Left ventricle myocardium inferior (tissue), 1 donor: Measurements from ENCODE around the gene VWA5B2. TPM values are rescaled to one million over a fixed set of nuclear protein-coding genes. Genes with fewer than 3 reads are reported as not detected.

Source experiments
- DNase-seq: peaks from one replicate; pipeline ENCODE4 v3.0.0-alpha.2; 2020
- H3K27ac ChIP-seq: fragments of 200-600 bp; replicated peaks from 2 replicates; pipeline ENCODE4 v1.8.0; 2021
- H3K27me3 ChIP-seq: fragments of 200-600 bp; 2 replicates; pipeline ENCODE4 v1.8.0; 2021; ENCODE audit warnings: low read depth
- H3K36me3 ChIP-seq: fragments of 200-600 bp; 2 replicates; pipeline ENCODE4 v1.8.0; 2021
- H3K4me1 ChIP-seq: fragments of 200-600 bp; 2 replicates; pipeline ENCODE4 v1.8.0; 2021
- H3K4me3 ChIP-seq: fragments of 200-600 bp; 2 replicates; pipeline ENCODE4 v1.8.0; 2021; ENCODE audit warnings: mild to moderate bottlenecking, moderate library complexity
- H3K9me3 ChIP-seq: fragments of 200-600 bp; replicated peaks from 2 replicates; pipeline ENCODE4 v1.8.0; 2021
- intact Hi-C: fragments of 100-400 bp; cut with micrococcal nuclease; formaldehyde crosslinking; loops from one replicate; pipeline ENCODE4 v1.11.0; 2022
- total RNA-seq: library from RNA; stranded (reverse); fragmentation: NEBNext Ultra II Directional; extraction: Animal tissue kit (Norgen Biotek cat#: 25700); gene quantifications from one replicate; pipeline ENCODE4 v1.2.1, GENCODE V29; 2021
- TF ChIP-seq, protein P1 (sequence below): fragments of 200-600 bp; IDR thresholded peaks from 2 replicates; pipeline ENCODE4 v1.8.0; 2021; ENCODE audit warnings: antibody characterized with exemption, mild to moderate bottlenecking, borderline replicate concordance
- donor health status: DM: no; HTN: yes; CAD: no; lungs with severe emphysema.

The VWA5B2 gene
- total RNA-seq, 1 donor from 2014 or later = not detected

DNA sequence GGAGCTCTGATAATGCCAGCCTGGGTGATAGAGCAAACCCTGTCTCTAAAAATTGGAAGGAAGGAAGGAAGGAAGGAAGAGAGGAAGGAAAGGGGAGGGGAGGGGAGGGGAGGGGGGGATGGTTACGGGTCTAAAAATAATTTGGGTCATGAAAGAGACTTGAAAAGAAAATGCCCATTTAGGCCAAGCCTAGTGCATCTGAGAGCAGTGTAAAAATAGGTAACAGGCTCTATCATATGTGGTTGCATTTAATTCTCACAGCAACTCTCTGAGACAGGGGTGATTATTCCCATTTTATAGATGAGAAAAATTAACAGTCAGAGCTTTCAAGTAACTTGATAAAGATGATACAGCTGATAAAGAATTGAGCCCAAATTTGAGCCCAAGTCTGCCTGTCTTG is 42.9 kb downstream of the VWA5B2 start:
- H3K27ac ChIP-seq = no peak overlapping the region
- no peaks in the 10 kb centered on the region for H3K9me3 ChIP-seq
- H3K4me3 ChIP-seq = no peak overlapping the region
- intact Hi-C loops = no loop called here
- H3K4me1 ChIP-seq = no peaks in the 10 kb centered on the region
- no peak for DNase-seq
- H3K36me3 ChIP-seq = no peaks in the 10 kb centered on the region
- TF ChIP-seq, protein P1, sequence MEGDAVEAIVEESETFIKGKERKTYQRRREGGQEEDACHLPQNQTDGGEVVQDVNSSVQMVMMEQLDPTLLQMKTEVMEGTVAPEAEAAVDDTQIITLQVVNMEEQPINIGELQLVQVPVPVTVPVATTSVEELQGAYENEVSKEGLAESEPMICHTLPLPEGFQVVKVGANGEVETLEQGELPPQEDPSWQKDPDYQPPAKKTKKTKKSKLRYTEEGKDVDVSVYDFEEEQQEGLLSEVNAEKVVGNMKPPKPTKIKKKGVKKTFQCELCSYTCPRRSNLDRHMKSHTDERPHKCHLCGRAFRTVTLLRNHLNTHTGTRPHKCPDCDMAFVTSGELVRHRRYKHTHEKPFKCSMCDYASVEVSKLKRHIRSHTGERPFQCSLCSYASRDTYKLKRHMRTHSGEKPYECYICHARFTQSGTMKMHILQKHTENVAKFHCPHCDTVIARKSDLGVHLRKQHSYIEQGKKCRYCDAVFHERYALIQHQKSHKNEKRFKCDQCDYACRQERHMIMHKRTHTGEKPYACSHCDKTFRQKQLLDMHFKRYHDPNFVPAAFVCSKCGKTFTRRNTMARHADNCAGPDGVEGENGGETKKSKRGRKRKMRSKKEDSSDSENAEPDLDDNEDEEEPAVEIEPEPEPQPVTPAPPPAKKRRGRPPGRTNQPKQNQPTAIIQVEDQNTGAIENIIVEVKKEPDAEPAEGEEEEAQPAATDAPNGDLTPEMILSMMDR = no peak
- peaks cover 89% of the 10 kb centered on the region for H3K27me3 ChIP-seq

DNA sequence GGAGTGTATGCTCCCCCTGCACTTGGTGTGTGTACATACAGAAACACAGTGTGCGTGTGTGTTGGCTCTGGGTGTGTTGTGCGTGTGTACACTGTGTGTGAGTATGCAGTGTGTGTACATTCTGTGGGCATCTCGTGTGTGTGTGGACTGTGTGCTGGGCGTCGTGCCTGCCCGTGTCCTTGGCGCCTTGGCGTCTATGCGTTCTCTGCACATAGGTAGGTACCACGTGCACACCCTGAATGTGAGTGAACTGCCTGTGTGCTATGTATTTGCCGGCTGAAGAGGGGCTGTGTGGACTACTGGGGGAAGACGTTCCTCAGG is 46.0 kb downstream of the VWA5B2 start:
- intact Hi-C loops = no loop called here
- Histone ChIP-seq H3K4me1 (no peaks in the 10 kb centered on the region), H3K27ac (no peak overlapping the region), H3K9me3 (no peaks in the 10 kb centered on the region), H3K4me3 (no peak overlapping the region), H3K36me3 (no peaks in the 10 kb centered on the region), H3K27me3 (peaks cover 71% of the 10 kb centered on the region)
- no peak for DNase-seq
- TF ChIP-seq, protein P1 = no peak

DNA sequence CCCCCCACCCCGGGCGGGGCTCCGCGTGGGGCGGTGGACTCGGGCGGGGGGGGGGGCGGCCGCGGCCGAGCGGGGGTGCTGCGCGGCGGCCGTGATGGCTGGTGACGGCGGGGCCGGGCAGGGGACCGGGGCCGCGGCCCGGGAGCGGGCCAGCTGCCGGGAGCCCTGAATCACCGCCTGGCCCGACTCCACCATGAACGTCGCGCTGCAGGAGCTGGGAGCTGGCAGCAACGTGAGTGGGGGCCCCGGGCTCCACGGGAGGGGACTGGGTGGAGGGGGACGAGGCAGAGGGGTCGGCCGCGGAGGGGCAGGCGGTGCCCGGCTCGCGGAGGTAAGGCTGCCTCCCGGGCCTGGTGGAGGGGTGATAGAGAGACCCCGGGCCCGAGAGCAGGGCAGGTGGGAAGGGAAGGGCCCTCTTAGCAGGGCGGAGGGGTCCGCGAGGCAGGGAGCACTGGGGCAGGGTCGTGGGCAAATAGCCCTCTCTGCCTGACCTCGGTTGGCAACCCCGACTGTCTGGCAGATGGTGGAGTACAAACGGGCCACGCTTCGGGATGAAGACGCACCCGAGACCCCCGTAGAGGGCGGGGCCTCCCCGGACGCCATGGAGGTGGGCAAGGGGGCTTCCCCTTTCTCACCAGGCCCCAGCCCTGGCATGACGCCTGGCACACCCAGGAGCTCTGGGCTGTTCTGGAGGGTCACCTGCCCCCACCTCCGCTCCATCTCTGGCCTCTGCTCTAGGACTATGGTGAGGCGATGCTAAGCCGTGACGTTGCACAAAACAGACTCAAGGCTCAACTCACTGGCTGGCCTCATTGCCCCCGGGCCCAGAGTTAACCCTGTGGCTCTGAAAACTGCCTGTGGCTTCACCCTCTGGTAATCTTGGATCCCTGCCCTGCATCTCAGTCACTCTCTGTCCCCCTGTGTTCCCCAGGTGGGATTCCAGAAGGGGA is 46.9 kb downstream of the VWA5B2 start, which contains the start of gene ECE2:
TSS of gene ECE2 (plus strand) at position 62 of the 950 bp plus-strand sequence. CDS start at position 194, 132 bp downstream.
- no peak for DNase-seq
- Histone ChIP-seq H3K9me3 (no peaks in the 10 kb centered on the region), H3K27ac (no peak within 1 kb of the TSS), H3K27me3 (peaks cover 63% of the 10 kb centered on the region), H3K36me3 (no peaks in the 10 kb centered on the region), H3K4me3 (peak within 1 kb of the TSS; percentile 34), H3K4me1 (no peaks in the 10 kb centered on the region)
- intact Hi-C loops = no loop called here
- TF ChIP-seq, protein P1 = no peak

DNA sequence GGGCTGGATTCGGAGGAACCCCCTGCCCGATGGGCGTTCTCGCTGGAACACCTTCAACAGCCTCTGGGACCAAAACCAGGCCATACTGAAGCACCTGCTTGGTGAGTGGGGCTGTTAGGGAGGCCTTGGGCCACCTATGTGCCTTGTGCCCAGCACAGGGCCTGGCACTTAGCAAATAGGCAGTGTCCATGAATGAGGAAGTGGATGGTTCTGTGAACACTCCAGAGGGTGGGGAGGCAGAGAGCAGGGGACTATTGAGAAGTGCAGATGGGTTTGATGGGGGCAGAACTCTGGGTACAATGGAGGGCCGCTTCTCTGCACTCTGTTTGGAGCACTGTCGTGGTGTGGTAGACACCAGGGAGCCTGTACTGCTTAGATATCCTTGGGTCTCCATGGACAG is 48.0 kb downstream of the VWA5B2 start:
- intact Hi-C loops = no loop called here
- TF ChIP-seq, protein P1 = no peak
- no peaks in the 10 kb centered on the region for H3K4me1 ChIP-seq

DNA sequence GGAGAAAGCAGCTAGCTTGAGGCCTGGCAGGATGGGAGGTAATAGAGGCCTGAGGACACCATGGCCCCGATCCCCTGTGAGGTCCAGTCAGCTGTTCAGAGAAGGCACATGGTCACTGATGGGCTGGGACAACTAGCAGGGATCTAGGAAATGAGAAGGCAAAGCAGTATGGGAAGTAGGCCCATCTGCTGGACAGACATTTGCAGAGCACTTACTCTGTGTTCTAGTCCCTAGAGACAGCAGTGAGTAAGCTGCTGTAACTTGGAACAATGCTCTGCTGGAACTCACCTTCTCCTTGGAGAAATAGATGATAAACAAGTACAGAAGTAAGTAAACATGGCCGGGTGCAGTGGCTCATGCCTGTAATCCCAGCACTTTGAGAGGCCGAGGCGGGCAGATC is 53.6 kb downstream of the VWA5B2 start:
- intact Hi-C loops = no loop called here
- Histone ChIP-seq H3K27me3 (peaks cover 21% of the 10 kb centered on the region), H3K4me3 (no peak overlapping the region), H3K36me3 (no peaks in the 10 kb centered on the region), H3K9me3 (no peaks in the 10 kb centered on the region), H3K4me1 (peaks cover 5% of the 10 kb centered on the region), H3K27ac (no peak overlapping the region)
- no peak for DNase-seq
- TF ChIP-seq, protein P1 = no peak

More for the DNA sequence above, 48.0 kb downstream of the VWA5B2 start:
- H3K9me3 ChIP-seq = no peaks in the 10 kb centered on the region
- no peaks in the 10 kb centered on the region for H3K36me3 ChIP-seq
- peaks cover 61% of the 10 kb centered on the region for H3K27me3 ChIP-seq
- no peak for DNase-seq
- no peak overlapping the region for H3K4me3 ChIP-seq
- no peak overlapping the region for H3K27ac ChIP-seq
